ENCODE data around the gene ZXDB. TPM values are rescaled to one million over a fixed set of nuclear protein-coding genes. Genes with fewer than 3 reads are reported as not detected.
A peak's percentile ranks its signal among the peaks of the same experiment; 100 is the strongest.
"Not testable (repeated sequence)": the region's sequence is repeated elsewhere in the genome, so short reads cannot be mapped to it uniquely, and the experiment has no call there.

The ZXDB gene
- 5.0 and 6.9 TPM in 2 replicates for total RNA-seq

GRCh38 chrX:57591284-57592159 is at the start of gene ZXDB:
ZXDB (plus strand) TSS chrX:57592011; CDS start chrX:57592049, 38 bp downstream.
- DNase-seq (ENCODE audit: low read depth in 2 of 2), result peak; percentile 18 to 54

GRCh38 chrX:57565198-57565597 is 26.6 kb upstream of the ZXDB start:
- no peak for DNase-seq (ENCODE audit: low read depth in 2 of 2)

GRCh38 chrX:57573754-57574153 is 18.1 kb upstream of the ZXDB start:
- peak; percentile 10 to 33 for DNase-seq (ENCODE audit: low read depth in 2 of 2)

- not testable (repeated sequence) for DNase-seq (ENCODE audit: low read depth in 2 of 2)
Observed at GRCh38 chrX:57582948-57583347, 8.9 kb upstream of the ZXDB start.

GRCh38 chrX:57583477-57583876 is 8.3 kb upstream of the ZXDB start:
- no peak for DNase-seq (ENCODE audit: low read depth in 2 of 2)

- DNase-seq (ENCODE audit: low read depth in 2 of 2), result no peak
Observed at GRCh38 chrX:57586360-57586759, 5.5 kb upstream of the ZXDB start.

- no peak for DNase-seq (ENCODE audit: low read depth in 2 of 2)
Observed at GRCh38 chrX:57587062-57587461, 4.7 kb upstream of the ZXDB start.

- DNase-seq (ENCODE audit: low read depth in 2 of 2), result no peak
Observed at GRCh38 chrX:57587607-57588006, 4.2 kb upstream of the ZXDB start.

- DNase-seq (ENCODE audit: low read depth in 2 of 2), result peak; percentile 31 to 57
Observed at GRCh38 chrX:57592160-57592893, 516 bp downstream of the ZXDB start.

GRCh38 chrX:57592894-57593215 is 1.0 kb downstream of the ZXDB start:
- peak; percentile 55 to 63 for DNase-seq (ENCODE audit: low read depth in 2 of 2)

GRCh38 chrX:57595381-57595811 is 3.6 kb downstream of the ZXDB start:
- DNase-seq (ENCODE audit: low read depth in 2 of 2), result peak; percentile 66

GRCh38 chrX:57596109-57596508 is 4.3 kb downstream of the ZXDB start:
- no peak for DNase-seq (ENCODE audit: low read depth in 2 of 2)

GRCh38 chrX:57596516-57596915 is 4.7 kb downstream of the ZXDB start:
- DNase-seq (ENCODE audit: low read depth in 2 of 2), result no peak

GRCh38 chrX:57607295-57608187 is 15.7 kb downstream of the ZXDB start:
- no peak for DNase-seq (ENCODE audit: low read depth in 2 of 2)

- DNase-seq (ENCODE audit: low read depth in 2 of 2), result not testable (repeated sequence)
Observed at GRCh38 chrX:57613351-57613750, 21.5 kb downstream of the ZXDB start.

GRCh38 chrX:57629438-57629837 is 37.6 kb downstream of the ZXDB start:
- DNase-seq (ENCODE audit: low read depth in 2 of 2), result not testable (repeated sequence)

GRCh38 chrX:57640674-57641016 is 48.8 kb downstream of the ZXDB start:
- no peak for DNase-seq (ENCODE audit: low read depth in 2 of 2)

GRCh38 chrX:57641338-57641737 is 49.5 kb downstream of the ZXDB start:
- no peak for DNase-seq (ENCODE audit: low read depth in 2 of 2)

- no peak for DNase-seq (ENCODE audit: low read depth in 2 of 2)
Observed at GRCh38 chrX:57643698-57644097, 51.9 kb downstream of the ZXDB start.

GRCh38 chrX:57647020-57647419 is 55.2 kb downstream of the ZXDB start:
- DNase-seq (ENCODE audit: low read depth in 2 of 2), result no peak
